GM21619 (cell line): ENCODE measurements around the gene GCK.

Source experiments
- ATAC-seq: cut with Tn5 transposase; IDR thresholded peaks from one replicate; pipeline ENCODE4 v1.9.1; 2021; ENCODE audit not compliant: unreplicated experiment

The GCK gene

GRCh38 chr7:44222776-44223261, 33.6 kb upstream of the GCK start:
- no peak for ATAC-seq

DNA sequence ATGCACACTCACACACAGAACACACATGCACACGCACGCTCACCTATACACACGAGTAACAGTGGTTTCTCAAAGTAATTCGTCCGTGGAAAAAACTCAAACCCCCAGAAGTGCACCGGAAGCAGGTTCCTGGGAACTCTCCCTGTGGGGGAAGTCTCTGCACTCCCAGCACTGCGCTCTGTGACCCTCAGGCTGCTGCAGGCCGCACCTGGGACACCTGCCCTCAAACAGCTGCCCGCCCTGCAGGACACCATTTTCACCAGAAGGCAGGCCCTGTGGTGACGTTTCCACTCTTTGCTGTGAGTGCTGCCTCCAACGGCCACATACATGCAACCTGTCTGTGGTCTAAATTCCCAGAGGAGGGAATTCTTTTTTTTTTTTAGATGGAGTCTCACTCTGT, 32.8 kb upstream of the GCK start:
- ATAC-seq = no peak

GRCh38 chr7:44221231-44221791, 32.1 kb upstream of the GCK start:
- ATAC-seq = no peak

- ATAC-seq = no peak
Observed at GRCh38 chr7:44220358-44221112, 31.3 kb upstream of the GCK start.

DNA sequence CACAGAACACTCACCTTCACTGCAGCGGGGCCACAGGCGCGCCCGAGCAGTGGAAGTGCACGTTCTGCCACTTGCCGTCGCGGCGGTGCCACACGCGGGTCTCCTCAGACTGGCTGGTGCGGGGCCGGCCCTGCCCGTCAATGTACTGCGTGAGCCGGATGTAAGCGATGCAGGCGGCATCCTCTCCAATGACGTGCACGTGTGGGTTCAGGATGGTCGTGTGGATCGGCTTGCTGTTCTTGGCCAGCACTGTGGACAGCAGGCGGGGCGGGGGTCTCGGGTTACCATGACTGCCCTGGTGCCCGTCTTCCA, 30.8 kb upstream of the GCK start:
- ATAC-seq = no peak

GRCh38 chr7:44219371-44220045, 30.3 kb upstream of the GCK start:
- ATAC-seq = no peak

DNA sequence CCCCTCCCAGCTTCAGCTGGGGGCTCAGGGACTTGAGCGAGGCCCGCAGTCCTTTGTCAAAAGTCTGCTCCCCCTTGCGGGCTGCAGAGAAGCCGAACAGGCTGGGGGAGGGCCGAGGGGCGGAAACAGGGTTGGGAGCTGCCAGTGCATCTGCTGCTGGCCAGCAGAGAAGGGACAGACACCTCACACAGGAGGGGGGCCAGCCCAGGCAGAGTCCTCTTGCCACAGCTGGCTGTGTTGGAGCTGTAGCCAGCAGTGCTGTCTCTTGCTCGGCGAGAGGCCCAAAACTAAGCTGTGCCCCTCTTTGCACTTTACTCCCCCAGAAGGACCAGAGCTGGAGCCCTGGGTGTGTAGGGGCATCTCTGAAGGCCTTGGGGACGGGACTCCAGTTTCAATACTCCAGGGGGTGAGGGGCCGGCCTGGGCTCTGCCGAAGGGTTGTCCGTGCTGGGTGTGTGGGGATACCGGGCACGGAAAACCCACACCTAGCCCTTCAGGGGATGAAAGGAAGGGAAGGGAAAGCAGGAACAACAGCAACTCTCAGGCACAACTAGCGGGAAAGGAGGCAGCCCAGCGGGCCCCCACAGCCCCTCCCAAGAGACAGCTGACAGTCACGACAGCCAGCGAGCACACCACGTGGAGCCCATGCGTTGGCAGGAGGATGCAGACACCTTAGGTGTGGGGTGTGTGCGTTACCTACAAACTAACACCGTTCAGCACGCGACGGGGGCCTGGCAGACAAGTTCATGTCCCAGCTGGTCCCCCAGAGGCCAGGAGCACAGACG, 29.4 kb upstream of the GCK start:
- no peak for ATAC-seq

DNA sequence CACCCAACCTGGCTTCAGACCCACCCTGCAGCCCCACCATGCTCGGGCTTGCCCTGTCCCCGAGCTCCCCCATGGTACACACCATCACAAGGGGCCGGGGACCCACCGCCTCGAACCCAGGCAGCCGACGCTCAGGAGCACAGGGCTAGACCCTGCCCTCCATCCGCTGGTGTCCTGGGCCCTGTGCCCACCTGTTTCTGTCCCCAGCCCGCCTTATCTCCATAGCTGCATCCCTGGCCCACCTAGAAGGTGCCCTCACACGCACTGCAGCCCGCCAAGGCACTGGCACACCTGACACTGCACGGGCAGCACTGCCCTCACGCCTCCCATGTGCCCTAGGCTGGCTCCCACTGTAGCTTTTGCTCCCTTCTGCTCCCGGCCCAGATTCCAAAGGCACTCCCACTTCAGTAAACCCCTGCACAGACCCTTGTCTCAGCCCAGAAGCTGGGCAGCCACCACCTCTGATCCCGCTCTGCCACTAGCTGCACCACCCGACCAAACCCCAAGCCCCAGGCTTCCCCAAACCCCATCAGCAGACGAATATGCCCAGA, 28.7 kb upstream of the GCK start:
- ATAC-seq = no peak

DNA sequence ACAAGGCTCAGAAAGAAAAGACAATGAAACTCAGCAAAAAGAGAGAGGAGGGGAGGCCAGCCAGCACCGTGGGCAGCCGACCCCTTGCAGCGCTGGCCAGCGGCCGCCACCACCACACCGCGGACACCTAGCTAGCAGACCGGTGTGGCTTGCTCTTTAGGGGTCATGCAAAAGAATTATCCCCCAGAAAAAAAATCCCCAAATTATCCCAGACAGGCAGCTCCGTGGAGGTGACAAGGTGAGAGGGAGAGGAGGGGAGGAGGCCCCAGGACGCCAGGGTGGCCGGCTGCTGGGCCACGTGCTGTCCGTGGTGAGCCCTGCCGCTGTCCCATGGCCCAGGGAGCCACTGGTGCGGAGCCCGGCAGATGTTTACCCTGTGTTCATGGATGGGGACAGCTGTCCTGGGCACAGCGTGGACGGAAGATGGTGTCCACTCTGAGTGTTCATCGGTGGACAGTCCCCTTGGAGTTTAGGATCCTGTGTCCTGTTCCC, 28.0 kb upstream of the GCK start:
- ATAC-seq = no peak

- no peak for ATAC-seq
Observed at GRCh38 chr7:44216521-44217222, 27.4 kb upstream of the GCK start.

GRCh38 chr7:44216019-44216418, 26.8 kb upstream of the GCK start:
- no peak for ATAC-seq

DNA sequence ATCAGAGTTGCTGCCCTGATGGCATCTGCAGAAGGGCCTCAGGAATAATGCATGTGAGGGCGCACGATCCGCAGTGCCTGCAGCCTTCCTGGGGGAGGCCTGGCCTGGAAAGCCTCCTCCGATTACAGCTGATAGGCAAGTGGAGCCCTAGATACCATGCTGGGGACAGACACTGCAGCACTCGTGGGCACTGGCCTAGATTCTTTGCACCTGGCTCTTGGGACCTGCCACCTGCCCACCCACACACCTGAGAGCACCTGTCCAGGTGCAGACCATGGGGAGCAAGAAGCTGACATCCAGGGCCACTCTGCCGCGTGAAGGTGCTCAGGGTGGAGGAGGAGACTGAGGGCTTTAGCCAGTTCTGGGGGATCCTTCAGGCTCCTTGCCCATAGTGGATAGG, 26.3 kb upstream of the GCK start:
- no peak for ATAC-seq

DNA sequence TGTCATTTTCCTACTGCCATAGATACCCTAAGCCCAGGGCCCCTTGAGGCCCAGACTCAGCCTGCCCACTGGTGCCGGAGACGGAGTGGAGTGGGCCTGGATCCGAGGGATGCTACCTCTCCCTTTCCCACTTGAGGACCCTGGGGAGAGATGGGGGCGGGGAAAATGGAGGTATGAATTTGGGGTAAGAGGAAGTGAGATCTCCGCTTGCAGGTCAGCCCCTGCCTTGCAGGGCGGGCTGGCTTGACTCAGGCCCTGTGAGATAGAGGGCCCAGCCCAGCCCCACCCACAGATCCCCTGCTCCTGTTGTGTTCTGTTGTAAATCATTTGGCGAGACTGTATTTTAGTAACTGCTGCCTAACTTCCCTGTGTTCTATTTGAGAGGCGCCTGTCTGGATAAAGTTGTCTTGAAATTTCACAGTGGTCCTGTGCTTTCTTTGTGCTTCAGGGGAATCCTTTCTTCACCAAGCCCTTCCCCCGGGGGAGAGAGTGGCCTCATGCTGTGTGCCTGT, 24.7 kb upstream of the GCK start:
- ATAC-seq = no peak

DNA sequence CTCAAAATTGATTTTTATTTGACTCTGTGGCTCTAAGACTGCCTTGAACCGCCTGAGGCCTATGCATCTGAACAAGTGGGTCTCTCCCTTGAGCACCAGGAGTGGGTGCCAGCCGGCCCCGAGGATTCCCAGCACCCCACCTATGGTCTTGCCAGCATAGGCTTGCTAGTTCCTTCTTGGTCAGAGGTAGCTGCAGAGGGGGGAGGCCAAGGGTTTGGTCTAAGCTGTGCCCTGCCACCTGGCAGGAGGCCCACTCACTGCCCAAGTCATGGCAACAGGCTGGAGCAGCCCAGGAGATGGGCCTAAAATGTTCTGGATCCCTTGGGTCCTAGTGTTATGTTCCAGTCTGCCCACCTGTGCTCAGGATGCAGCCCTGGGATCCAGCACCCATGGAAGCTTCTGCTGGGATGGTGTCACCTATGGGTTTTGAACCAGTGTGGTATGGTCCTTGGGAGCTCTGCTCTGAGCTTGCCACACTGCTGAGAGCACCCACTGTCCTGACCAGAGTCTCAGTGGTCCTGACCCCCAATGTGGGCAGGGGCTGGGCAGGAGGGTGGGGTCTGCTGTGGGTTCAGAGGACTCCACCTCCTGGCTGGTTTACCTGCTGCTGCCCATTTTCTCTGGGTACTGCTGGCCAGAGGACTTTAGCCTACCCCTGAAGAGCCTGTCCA, 24.1 kb upstream of the GCK start:
- no peak for ATAC-seq

DNA sequence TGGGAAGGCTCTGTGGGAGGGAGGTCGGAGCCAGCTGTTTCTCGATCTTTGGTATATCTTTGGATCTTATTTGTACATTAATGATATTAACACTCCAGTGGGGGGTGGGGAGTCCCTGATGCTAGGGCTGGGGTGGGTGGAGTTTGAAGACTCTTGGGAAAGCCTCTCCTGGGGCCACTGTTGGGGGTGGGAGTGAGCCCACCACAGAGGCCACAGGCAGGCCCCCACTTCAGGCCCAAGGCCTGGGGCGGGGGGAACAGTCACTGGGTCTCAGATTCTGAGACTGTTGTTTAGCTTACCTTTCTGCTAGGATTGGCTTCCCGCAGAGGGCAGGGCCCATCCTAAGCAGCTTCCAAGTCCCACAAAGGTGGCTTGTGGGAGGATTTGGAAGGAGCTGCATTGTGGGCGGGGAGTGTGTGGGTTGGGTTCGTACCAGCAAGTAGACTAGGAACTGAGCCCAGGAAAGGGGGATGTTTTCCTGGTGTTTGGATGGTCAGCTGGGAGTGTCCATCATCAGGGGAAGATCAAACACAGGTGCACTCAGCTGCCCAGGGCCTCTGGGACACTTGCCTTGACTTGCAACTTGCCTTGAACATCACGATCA, 23.4 kb upstream of the GCK start:
- no peak for ATAC-seq

GRCh38 chr7:44212018-44212417, 22.8 kb upstream of the GCK start:
- no peak for ATAC-seq

DNA sequence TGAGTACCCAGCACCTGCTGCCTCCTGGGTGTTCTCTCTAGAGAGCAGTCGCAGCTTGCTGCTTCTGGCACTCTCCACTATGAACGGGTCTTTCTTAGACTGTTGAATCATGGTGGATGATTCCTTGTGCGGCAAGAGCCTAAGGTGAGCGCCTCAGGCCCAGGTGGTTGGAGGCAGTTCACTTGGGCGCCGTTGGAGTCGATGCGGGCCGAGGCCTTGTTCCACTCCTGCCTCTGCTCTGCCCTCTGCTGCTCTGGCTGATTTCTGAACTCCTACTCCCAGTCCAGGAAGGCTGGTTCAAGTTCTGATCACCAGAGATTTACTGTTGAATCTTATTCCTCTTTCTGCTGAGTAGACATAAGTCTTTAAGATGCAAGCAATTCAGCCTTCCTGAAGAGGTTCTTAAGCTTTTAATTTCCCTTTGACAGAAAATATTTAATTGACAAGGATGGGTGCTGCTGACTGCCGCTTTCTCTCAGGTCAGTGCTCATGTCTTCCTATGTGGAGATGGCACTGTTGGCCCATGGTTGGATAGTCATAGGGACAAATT, 22.0 kb upstream of the GCK start:
- no peak for ATAC-seq

- ATAC-seq = no peak
Observed at GRCh38 chr7:44210107-44210506, 20.9 kb upstream of the GCK start.

DNA sequence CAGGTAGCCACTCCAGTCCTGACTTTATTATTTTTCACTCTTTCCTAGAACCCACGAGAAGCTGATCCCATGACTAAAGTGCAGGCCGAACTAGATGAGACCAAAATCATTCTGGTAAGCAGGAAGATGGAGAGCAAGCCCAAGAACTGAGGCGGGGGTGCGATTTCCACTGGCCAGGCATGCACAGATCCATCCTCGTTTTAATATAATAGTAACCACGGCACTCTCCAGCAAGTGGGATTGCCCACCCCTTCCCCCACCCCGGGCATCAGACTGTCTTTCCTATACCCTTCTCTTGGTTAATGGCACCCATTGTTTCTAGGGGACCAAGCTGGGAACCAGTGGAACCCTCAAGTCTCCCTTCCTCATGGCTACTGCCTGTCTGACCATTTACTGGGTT, 18.8 kb upstream of the GCK start:
- ATAC-seq = no peak
